HG03571 (cell line): ENCODE measurements around the gene SNX8.
A peak's percentile ranks its signal among the peaks of the same experiment; 100 is the strongest.
"Not testable (repeated sequence)": the region's sequence is repeated elsewhere in the genome, so short reads cannot be mapped to it uniquely, and the experiment has no call there.

ENCODE experiments used
- ATAC-seq: cut with Tn5 transposase; IDR thresholded peaks from one replicate; pipeline ENCODE4 v1.9.1; 2021; ENCODE audit not compliant: unreplicated experiment

The SNX8 gene

DNA sequence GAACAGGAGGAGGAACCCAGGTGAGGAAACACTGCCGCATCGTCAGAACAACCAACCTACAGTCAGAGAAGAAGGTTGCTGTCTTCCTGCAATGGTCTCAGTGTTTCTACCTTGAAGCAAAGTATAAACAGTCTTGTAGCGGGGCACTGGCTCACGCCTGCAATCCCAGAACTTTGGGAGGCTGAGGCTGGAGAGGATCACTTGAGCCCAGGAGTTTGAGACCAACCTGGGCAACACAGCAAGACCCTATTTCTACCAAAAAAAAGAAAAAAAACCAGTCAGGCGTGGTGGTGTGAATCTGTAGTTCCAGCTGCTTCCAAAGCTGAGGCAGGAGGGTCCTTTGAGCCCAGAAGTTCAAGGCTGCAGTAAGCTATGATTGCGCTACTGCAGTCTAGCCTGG, 23.4 kb downstream of the SNX8 start:
- ATAC-seq, result no peak

DNA sequence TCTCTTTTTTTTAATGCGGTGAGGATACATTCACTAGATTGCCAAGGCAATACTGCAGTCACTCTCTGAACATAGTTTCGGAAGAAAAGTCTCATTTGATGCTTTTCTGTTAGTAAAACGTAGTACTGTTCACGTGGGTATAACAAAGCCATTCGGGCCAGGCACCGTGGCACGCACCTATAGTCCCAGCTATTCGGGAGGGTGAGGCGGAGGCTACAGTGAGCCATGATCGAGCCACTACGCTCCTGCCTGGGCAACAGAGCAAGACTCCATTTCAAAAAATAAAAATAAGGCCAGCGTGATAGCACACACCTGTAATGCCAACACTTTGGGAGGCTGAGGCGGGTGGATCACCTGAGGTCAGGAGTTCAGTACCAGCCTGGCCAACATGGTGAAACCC, 24.6 kb downstream of the SNX8 start:
- no peak for ATAC-seq

DNA sequence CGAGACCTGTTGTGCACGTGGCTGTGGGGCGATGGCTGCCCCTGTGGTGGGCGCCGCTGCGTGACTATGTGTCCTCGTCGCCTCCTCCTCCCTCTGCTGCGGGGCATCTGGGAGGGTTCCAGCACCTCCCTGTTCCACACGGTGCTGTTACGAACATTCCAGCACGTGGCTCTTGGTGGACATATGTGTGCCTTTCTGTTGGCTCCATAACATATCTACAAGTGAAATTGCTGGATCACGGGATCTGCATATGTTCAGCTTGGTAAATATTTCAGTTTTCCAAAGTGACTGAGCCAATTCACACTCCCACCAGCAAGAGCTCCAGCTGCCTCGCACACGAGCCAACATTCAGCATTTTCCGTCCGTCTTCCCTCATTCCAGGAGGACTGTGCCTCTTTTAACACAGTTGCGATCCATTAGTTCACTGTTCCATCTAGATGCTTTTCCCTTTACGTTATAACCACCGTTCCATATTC, 25.1 kb downstream of the SNX8 start:
- no peak for ATAC-seq

DNA sequence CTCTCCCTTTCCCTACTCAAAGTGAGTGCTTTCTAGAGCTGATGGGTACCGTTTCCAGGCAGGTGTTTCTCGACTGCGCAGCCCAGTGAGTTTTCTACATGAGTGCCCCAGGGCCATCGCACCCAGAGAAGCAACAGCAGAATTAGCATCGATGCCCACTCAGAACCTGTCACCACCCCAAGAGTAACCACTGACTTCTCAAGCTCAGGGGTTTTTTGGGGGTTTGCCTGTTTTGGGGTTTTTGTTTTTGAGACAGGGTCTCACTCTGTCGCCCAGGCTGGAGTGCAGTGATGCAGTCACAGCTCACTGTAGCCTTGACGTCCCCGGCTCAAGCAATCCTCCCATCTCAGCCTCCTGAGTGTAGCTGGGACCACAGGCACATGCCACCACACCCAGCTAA, 25.7 kb downstream of the SNX8 start:
- ATAC-seq, result peak; percentile 59

DNA sequence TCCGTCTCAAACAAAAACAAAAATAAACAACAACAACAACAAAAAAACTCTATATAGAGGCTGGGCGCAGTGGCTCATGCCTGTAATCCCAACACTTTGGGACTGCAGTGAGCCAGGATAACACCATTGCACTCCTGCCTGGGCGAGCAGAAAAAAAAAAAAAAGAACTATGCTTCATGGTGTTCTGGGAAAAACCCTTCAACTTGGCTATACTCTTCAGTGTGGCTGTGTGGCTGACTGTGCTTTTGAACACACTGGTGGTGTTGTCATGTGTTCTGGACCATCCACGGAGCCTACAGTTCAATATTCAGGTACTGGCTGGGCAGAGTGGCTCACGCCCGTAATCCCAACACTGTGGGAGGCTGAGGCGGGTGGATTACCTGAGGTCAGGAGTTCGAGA, 26.5 kb downstream of the SNX8 start:
- ATAC-seq, result no peak

DNA sequence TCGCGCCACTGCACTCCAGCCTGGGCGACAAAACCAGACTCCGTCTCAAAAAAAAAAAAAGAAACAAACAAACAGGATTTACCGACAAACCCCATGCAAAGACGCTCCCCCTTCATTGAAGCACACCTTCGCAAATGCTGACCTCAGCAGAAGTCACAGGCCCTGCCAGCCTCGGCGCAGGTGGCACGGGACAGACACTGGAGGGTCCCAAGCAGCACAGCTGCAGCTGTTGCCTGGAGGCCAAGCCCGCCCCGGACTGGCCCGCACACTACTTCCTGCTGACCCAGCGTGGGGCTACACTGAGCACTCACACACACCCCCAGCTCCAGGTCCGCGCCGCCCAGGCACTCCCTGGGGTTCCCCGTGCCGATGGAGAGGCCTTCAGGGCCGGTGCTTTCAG, 31.2 kb downstream of the SNX8 start:
- ATAC-seq, result no peak

DNA sequence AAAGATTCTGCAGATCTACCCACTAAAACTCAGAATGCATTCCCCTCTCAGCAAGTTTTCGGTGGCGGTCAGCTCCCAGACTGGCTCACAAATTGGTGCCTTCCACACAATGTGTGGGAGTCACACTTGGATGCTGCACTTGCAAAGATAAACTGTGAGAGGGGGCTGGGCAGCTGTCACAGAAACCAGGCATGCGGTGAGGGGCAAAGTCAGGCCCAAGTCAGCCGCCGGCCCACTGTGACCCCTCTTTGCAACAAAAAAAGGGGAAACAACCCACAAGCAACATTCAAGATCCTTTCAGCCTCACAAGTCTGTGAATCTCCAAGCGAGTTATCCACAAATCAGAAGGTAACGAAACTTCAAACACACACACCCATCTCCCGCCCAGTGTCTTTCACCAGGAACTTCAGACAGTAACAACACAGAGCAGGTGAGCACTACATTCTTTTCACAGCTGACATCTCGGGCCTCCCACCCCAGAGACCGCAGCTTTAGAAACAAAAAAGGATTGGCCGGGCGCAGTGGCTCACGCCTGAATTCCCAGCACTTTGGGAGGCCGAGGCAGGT, 32.0 kb downstream of the SNX8 start:
- ATAC-seq, result no peak

DNA sequence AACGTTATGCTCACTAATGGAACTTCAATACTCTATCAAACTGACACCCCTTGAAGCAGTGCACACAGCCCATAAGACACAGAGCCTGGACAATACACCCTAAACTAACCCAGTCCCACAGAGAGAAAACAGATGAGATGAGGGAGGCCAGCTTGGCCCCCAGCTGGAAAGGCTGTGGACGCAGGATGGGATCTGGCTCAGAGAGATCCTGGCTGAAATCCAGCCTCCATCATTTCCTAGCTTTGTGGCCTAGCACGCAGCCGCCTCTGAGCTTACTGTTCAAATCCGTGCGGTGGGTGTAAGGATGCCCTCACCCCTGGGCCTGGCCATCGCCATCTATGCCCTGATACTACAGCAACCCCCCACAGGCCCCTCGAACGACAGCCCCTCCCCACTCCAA, 32.7 kb downstream of the SNX8 start:
- ATAC-seq, result no peak

DNA sequence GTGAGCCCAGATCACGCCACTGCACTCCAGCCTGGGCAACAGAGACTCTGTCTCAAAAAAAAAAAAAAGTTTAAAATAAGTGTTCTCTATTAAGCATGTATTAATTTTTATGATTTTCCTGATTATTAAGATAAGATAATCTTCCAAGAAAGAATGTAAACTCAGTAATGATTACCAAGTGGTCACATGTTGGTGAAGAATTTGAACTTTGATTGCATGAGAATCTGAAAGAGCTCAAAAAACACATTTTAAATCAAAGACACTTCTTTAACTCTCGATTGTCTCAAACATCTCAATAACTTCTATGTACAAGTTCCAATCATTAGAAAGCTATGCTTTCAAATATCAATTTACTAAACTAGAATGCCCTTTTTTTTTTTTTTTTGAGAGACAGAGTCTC, 33.8 kb downstream of the SNX8 start:
- no peak for ATAC-seq

DNA sequence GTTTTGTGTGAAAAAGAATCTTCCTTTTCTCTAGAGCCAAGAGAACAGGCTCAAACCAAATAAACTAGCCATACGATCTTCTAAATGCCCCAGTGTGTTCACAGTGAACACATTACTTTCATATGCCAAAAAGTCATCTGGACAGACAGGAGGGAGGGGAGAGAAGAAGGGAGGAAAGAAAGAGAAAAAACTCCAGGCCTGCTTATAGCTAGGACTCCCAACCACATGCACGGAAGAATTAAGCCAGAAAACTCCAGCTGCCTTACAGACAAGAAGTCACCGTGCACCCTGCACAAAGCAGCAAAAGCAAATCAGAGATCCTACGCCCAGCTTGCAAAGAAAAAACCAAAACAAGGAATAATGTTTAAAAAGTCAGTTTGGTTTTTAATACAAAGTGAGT, 34.3 kb downstream of the SNX8 start:
- ATAC-seq, result no peak

DNA sequence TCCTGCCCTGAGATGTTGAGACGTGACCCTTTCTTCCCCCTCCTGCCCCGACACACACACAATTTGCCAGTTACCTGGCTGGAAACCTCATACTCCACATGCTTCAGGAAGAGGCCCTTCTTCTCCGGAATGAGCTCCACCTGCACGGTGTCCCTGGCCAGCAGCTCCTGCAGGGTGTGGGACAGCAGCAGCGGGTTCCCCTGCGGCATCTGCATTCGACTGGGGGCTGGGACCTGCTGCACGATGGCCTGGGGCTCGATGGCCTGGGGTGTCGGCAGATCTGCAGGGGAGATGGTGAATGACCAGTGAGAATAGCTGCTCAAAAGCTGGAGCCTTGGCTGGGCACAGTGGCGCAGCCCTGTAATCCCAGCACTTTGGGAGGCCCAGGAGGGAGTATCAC, 36.2 kb downstream of the SNX8 start:
- no peak for ATAC-seq

DNA sequence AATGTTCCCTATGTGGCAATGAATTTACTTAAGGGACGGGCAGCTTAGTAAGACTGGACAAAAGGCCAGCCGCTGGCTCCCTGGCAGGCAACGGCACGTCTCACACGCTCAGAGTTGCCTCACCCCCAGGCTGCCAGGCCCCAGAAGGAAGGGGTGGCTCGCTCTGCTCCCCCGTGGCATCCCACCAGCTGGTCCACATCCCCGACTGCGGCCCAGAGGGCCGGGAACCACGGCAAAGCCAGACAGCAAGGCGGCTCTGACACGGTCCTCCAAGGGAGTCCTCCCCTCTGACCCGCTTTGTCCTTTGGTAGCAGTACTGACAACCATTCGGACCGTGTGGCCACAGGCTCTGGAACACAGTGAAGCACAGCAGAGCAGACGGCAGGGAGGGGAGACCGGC, 38.1 kb downstream of the SNX8 start:
- ATAC-seq, result no peak

DNA sequence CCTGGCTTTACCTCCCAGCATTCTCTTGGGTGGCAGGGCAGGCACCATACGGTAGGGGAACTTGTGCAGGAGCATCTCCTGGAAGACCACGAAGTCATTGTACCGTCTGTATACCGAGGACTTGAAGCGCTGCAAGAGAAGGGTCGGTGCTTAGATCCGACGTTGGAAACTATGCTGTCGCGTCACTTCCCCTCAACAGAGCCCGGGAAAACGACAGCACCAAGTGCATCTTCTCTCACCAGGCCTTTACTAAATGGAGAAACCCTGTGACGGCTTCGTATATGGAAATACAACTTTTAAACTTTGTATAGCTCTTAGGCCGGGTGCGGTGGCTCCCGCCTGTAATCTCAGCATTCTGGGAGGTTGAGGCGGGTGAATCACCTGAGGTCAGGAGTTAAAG, 39.1 kb downstream of the SNX8 start:
- no peak for ATAC-seq

DNA sequence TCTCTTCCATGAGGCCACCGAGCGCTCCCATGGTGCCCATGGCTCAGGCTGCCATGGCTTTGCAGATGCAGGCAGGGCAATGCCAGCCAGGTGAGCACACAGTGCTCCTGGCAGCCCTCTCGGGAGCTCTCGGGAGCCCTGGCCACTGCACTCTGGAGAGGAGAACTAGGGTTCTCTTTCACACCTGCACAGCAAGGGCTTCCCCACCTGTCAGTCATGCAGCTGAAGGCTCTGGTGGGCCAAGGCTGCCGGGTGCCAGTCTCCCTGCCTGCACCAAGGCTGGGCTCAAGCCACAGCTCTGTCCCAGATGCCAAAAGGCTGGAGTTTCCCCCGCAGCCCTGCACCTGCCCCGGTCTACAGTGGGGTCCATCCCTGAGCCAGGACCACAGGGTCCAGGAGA, 39.6 kb downstream of the SNX8 start:
- ATAC-seq, result no peak

DNA sequence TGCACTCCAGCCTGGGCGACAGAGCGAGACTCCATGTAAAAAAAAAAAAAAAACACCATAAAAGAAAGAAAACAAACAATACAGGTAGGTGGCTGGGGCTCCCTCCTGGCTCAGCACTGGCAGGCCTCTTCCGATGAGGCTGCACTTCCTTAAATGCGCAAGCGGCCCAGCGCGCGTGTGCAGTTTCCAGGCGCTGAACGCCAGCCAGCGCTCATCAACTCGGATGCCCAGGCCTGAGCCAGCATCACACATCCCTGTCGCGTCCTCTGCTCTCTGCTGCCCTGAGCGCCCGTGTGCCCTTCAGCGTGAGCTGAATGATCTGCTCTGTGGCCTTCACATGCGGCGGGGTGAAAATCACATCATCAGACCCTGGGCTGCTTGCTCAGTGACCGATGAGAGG, 40.4 kb downstream of the SNX8 start:
- ATAC-seq, result no peak

DNA sequence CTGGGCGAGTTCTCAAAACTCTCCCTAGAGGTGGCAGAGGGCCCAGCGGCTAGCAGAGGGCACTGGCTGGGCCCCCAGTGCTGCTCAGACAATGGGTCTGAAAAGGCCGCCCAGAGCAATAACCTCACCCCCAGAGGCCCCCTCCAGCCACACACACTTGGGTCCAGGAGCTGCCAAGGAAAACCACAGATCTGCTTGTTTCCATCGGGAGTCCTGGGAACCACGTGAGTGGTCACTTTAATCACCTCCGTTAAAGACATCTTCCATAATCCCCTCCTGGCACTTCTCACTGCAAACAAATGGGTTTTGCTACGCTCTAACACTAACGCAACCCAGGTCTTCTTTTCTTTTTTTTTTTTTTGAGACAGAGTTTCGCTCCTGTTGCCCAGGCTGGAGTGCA, 42.2 kb downstream of the SNX8 start:
- ATAC-seq, result no peak

DNA sequence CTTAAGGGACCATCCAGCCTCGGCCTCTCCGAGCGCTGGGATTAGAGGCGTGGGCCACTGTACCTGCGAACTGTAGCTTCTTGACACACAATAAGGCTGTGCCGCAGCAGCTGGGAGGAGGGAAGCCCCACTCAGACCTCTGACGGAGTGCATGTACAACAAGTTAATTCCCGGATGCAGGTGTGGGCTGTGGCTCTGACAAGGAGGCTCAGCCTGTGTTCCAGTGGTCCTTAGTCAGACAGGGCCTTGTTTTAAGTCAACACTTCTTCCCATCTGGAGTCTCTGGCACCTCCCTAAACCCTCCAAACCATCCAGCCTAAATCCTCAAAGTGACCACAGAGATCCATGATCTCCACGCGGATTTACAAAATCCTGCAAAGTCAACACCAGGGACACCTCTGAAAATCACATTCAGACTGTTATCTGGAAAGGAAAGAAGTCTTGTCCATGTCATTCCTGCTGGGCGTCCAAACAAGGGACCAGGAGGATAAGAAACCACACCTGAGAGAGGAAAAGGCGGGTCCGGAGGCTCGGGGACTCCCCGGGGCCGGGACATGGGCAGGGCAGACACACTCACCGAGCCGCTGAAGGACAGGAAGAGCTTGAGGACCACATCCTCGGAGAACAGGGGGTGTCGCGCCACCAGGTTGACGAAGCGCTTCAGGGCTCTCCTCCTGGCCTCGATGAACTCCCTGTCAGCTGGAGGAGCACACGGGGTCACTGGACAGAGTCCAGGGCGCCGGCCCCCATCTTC, 42.8 kb downstream of the SNX8 start:
- ATAC-seq, result no peak

DNA sequence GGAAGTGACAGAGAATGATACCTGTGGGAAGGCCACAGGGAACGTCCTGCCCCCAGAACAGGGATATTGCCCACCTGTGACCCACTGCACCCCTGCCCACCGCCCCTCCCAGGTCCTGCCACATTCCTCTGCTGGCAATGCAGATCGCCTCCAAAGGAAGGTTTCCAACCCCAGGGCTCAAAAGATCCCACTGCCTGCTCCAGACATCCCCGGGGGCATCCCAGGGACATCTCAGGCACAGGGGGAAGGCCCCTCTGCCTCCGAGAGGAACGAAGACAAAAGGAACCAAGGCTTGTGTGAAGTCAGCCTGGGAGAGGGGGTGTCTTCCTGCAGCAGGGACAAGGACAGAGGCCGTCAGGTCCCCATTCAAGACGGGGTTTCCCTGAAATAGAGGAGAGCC, 43.7 kb downstream of the SNX8 start:
- ATAC-seq, result no peak

DNA sequence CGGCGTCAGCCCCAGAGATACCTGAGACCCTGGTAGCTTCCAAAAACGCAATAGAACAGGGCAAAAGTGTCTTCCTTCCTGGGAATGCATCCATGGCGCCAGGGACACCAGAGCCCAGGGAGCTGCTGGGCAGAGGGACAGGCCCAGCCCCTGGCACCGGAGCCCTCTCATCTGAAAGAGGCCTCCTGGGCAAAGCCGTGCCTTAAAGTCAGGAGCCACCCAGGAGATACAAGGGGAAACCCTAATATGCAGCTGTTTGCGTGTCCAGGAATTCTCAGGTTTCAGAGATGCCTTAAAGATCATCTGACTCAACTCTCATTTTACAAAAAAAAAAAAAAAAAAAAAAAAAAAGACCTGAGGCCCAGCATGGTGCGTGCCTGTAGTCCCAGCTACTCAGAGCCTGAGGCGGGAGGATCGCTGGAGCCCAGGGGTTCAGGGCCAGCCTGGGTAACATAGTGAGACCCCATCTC, 44.2 kb downstream of the SNX8 start:
- ATAC-seq, result no peak

DNA sequence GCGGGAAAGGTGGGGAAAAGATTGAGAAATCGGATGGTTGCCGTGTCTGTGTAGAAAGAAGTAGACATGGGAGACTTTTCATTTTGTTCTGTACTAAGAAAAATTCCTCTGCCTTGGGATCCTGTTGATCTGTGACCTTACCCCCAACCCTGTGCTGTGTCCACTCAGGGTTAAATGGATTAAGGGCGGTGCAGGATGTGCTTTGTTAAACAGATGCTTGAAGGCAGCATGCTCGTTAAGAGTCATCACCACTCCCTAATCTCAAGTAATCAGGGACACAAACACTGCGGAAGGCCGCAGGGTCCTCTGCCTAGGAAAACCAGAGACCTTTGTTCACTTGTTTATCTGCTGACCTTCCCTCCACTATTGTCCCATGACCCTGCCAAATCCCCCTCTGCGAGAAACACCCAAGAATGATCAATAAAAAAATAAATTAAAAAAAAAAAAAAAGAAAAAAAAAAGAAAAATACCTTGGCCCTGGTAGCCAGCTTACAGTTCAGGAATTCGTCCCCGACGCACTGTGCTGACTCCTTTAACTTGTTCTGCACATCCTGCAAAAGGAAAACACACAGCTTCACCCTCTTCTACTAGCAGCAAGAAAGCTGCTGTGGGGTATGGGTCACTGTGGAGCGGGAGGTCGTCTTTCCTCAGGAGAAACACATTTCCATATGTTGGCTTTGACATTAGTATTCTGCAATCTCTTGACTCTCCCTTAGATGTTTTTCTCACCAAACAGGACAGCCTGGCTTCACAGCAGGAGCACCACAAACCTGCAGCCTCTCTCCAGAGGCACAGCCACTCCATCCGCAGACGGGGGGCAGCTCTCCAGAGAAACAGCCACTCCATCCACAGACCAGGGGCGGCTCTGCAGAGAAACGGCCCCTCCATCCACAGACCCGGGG, 44.9 kb downstream of the SNX8 start:
- ATAC-seq, result not testable (repeated sequence)

DNA sequence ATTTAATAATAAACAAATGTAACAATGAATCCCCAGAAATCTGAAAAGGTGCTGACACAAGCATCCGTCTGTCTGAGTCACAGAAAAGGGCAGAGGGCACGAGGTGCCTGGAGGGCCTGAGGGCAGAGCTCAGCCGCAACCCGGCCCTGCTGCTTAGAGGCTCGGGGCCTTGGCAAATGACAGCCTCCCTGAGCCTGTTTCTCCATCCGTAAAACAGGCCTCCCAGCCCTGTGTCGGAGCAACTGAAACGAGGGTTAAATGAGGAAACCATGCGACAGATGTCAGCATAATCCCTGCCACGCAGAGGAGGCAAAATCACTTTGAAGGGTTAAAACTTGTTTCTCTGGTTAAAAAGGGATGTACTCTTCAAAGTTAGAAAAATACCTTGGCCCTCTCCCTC, 47.3 kb downstream of the SNX8 start:
- no peak for ATAC-seq

DNA sequence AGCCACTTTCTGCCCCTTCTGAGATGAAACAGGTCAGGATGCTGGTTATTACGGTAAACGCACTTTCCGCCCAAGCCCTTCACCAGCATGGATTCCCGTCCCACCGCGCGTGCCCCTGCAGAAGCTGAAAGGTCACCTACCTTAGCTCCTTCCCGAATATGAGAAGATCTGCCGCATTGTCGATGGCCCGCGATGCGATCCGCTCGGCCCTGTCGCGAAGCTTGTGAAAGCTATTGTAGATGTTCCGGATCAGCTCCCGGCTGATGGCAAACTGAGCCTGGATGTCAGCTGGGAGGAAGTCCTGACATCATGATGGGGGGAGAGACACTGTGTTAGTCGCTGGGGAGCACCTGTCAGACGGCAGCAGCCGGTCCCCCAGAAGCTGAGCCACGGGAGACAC, 50.1 kb downstream of the SNX8 start:
- ATAC-seq, result no peak
